ENCODE results near the gene GSTT2.
"Not testable (repeated sequence)": the region's sequence is repeated elsewhere in the genome, so short reads cannot be mapped to it uniquely, and the experiment has no call there.

GSTT2 gene

GRCh38 chr22:23979557-23980240 is at the start of gene GSTT2:
TSS of gene GSTT2 (plus strand) at chr22:23980134.
- not testable (repeated sequence) for DNase-seq (ENCODE audit: low read depth in 1 of 2, low spot score in 1 of 2)

- no peak for DNase-seq (ENCODE audit: low read depth in 1 of 2, low spot score in 1 of 2)
Observed at GRCh38 chr22:23938328-23939016, 41.5 kb upstream of the GSTT2 start.

GRCh38 chr22:23939017-23939357 is 40.9 kb upstream of the GSTT2 start:
- DNase-seq (ENCODE audit: low read depth in 1 of 2, low spot score in 1 of 2), result no peak

- DNase-seq (ENCODE audit: low read depth in 1 of 2, low spot score in 1 of 2), result not testable (repeated sequence)
Observed at GRCh38 chr22:23940166-23940565, 39.8 kb upstream of the GSTT2 start.

- DNase-seq (ENCODE audit: low read depth in 1 of 2, low spot score in 1 of 2), result not testable (repeated sequence)
Observed at GRCh38 chr22:23947391-23947790, 32.5 kb upstream of the GSTT2 start.

- not testable (repeated sequence) for DNase-seq (ENCODE audit: low read depth in 1 of 2, low spot score in 1 of 2)
Observed at GRCh38 chr22:23949764-23950163, 30.2 kb upstream of the GSTT2 start.

- not testable (repeated sequence) for DNase-seq (ENCODE audit: low read depth in 1 of 2, low spot score in 1 of 2)
Observed at GRCh38 chr22:23951383-23951782, 28.6 kb upstream of the GSTT2 start.

GRCh38 chr22:23952794-23953405 is 27.0 kb upstream of the GSTT2 start:
- not testable (repeated sequence) for DNase-seq (ENCODE audit: low read depth in 1 of 2, low spot score in 1 of 2)

- not testable (repeated sequence) for DNase-seq (ENCODE audit: low read depth in 1 of 2, low spot score in 1 of 2)
Observed at GRCh38 chr22:23953485-23953884, 26.4 kb upstream of the GSTT2 start.

GRCh38 chr22:23954193-23954990 is 25.5 kb upstream of the GSTT2 start:
- DNase-seq (ENCODE audit: low read depth in 1 of 2, low spot score in 1 of 2), result not testable (repeated sequence)

GRCh38 chr22:23954991-23955305 is 25.0 kb upstream of the GSTT2 start:
- DNase-seq (ENCODE audit: low read depth in 1 of 2, low spot score in 1 of 2), result not testable (repeated sequence)

GRCh38 chr22:23955886-23956285 is 24.0 kb upstream of the GSTT2 start:
- not testable (repeated sequence) for DNase-seq (ENCODE audit: low read depth in 1 of 2, low spot score in 1 of 2)

GRCh38 chr22:23956301-23956900 is 23.5 kb upstream of the GSTT2 start:
- peak; percentile 50 to 56 for DNase-seq (ENCODE audit: low read depth in 1 of 2, low spot score in 1 of 2)

GRCh38 chr22:23961084-23961771 is 18.7 kb upstream of the GSTT2 start, which contains the start of gene GSTT2B:
TSS of gene GSTT2B (minus strand) at chr22:23961195. CDS start at chr22:23961131, 64 bp downstream.
- DNase-seq (ENCODE audit: low read depth in 1 of 2, low spot score in 1 of 2), result not testable (repeated sequence)

- DNase-seq (ENCODE audit: low read depth in 1 of 2, low spot score in 1 of 2), result not testable (repeated sequence)
Observed at GRCh38 chr22:23966094-23966493, 13.8 kb upstream of the GSTT2 start.

GRCh38 chr22:23966568-23966967 is 13.4 kb upstream of the GSTT2 start, which contains the start of gene DDTL:
TSS of gene DDTL (plus strand) at chr22:23966888. CDS start at chr22:23966915, 27 bp downstream.
- DNase-seq (ENCODE audit: low read depth in 1 of 2, low spot score in 1 of 2), result not testable (repeated sequence)

GRCh38 chr22:23969071-23969470 is 10.9 kb upstream of the GSTT2 start:
- DNase-seq (ENCODE audit: low read depth in 1 of 2, low spot score in 1 of 2), result no peak

- DNase-seq (ENCODE audit: low read depth in 1 of 2, low spot score in 1 of 2), result no peak
Observed at GRCh38 chr22:23970201-23970641, 9.7 kb upstream of the GSTT2 start.

- DNase-seq (ENCODE audit: low read depth in 1 of 2, low spot score in 1 of 2), result no peak
Observed at GRCh38 chr22:23970816-23971486, 9.0 kb upstream of the GSTT2 start.

GRCh38 chr22:23971927-23972326 is 8.0 kb upstream of the GSTT2 start:
- DNase-seq (ENCODE audit: low read depth in 1 of 2, low spot score in 1 of 2), result not testable (repeated sequence)

Measured in stimulated activated CD4-positive, alpha-beta T cell treated with anti-CD3 and anti-CD28 coated beads, Interleukin-15, amount 100 ng/mL, for 1 hour (primary cell).